Measurements from ENCODE around the gene ELAVL4.

DNA sequence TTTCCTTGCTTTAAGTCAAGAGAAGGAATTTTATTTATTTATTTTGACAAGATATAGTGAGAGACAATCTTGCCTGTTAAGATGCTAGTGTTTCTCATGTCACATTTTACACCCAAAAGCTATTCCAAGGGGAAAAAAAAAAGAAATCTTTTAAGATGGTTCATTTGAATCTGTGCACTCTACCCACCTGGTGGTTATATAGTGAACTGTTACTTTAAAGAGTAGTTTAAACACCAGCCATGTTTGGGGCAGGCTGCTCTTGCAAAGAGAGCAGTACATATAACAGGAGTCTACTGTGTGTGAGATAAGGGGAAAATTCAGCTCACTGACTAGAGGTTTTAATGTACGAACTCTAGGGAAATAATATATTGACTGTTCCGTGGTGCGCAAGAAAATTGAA is 3.3 kb upstream of the ELAVL4 start:
- TF ChIP-seq, protein P1, sequence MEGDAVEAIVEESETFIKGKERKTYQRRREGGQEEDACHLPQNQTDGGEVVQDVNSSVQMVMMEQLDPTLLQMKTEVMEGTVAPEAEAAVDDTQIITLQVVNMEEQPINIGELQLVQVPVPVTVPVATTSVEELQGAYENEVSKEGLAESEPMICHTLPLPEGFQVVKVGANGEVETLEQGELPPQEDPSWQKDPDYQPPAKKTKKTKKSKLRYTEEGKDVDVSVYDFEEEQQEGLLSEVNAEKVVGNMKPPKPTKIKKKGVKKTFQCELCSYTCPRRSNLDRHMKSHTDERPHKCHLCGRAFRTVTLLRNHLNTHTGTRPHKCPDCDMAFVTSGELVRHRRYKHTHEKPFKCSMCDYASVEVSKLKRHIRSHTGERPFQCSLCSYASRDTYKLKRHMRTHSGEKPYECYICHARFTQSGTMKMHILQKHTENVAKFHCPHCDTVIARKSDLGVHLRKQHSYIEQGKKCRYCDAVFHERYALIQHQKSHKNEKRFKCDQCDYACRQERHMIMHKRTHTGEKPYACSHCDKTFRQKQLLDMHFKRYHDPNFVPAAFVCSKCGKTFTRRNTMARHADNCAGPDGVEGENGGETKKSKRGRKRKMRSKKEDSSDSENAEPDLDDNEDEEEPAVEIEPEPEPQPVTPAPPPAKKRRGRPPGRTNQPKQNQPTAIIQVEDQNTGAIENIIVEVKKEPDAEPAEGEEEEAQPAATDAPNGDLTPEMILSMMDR (IDR thresholded peaks at IDR 0.05; ENCODE audit: poor library complexity, severe bottlenecking) = peak; percentile 54
- no peak for TF ChIP-seq SMC3 (conservative IDR thresholded peaks at IDR 0.05; ENCODE audit: poor library complexity)
- TF ChIP-seq POLR2AphosphoS5 (IDR thresholded peaks at IDR 0.05) = no peak
